HepG2 (cell line): ENCODE data around the gene ATP12A. TPM values are rescaled to one million over a fixed set of nuclear protein-coding genes. Genes with fewer than 3 reads are reported as not detected.

ENCODE experiments used
- ATAC-seq: fragments of 200-7000 bp; cut with Tn5 transposase; 3 replicates; pipeline ENCODE4 v1.9.1; 2020; ENCODE audit warnings: mild to moderate bottlenecking, moderate library complexity
- BruUV-seq: library from RNA; stranded (reverse); fragments of 400-500 nt; replicated peaks from 2 replicates; lab custom pipeline; 2021; lab: Mats Ljungman, UMichigan
- CTCF ChIA-PET: fragments of 300-600 bp; formaldehyde crosslinking; extraction: SDS; loops from one replicate; lab custom pipeline; 2021; ENCODE audit warnings: low total read pairs, inconsistent platforms, low intra/inter-chr PET ratio; lab: Yijun Ruan, JAX
- POLR2A ChIA-PET: fragments of 350-600 bp; sonication (Branson Sonifier 250); formaldehyde crosslinking; loops from one replicate; lab custom pipeline; 2020; ENCODE audit warnings: antibody characterized with exemption, inconsistent platforms; lab: Yijun Ruan, JAX
- DNase-seq: peaks from one replicate; pipeline ENCODE4 v3.0.0-alpha.2; 2015; ENCODE audit warnings: low spot score
- FAIRE-seq: peaks from 3 replicates; lab custom pipeline; 2011; peaks lifted over from hg19 to GRCh38; lab: Jason Lieb, UNC
- H2AFZ ChIP-seq: one replicate; pipeline ENCODE4 v1.6.1; 2011; ENCODE audit warnings: low read length, inconsistent platforms
- H3K27ac ChIP-seq: fragments of 300-600 bp; 3 replicates; pipeline ENCODE4 v1.8.0; 2011; ENCODE audit warnings: mixed run types, mild to moderate bottlenecking, mixed read lengths, low read length, inconsistent platforms; ENCODE audit not compliant: insufficient read depth; ENCODE audit errors: extremely low read length
- H3K27me3 ChIP-seq, 2 experiments: fragments of 200-600 bp in 1 of 2; 2 replicates in 1 of 2; 3 replicates in 1 of 2; pipeline versions ENCODE4 v1.6.0 to v1.8.0; 2011; ENCODE audit warnings: low read length in 2 of 2, mild to moderate bottlenecking in 2 of 2, moderate library complexity in 2 of 2, inconsistent platforms in 1 of 2; ENCODE audit not compliant: insufficient read depth in 2 of 2, control insufficient read depth in 1 of 2
- H3K36me3 ChIP-seq, 2 experiments: fragments of 200-600 bp in 1 of 2; replicated peaks in 1 of 2; 2 replicates in 1 of 2; 3 replicates in 1 of 2; pipeline versions ENCODE4 v1.5.1 to v1.8.0; 2011; ENCODE audit warnings: low read length in 2 of 2, inconsistent platforms in 1 of 2; ENCODE audit not compliant: insufficient read depth in 2 of 2, control insufficient read depth in 1 of 2
- H3K4me1 ChIP-seq: 2 replicates; pipeline ENCODE4 v1.5.1; 2012; ENCODE audit warnings: low read length, inconsistent platforms; ENCODE audit not compliant: insufficient read depth
- H3K4me2 ChIP-seq: 2 replicates; pipeline ENCODE4 v1.6.0; 2011; ENCODE audit warnings: low read depth, low read length, inconsistent platforms
- H3K4me3 ChIP-seq, 3 experiments: fragments of 200-600 bp in 1 of 3; sonication (generic), shearing (Covaris generic) in 1 of 3; replicated peaks in 1 of 3; 2 replicates each; pipeline ENCODE4 v1.5.1; 2011 to 2016; ENCODE audit warnings: low read length in 3 of 3, inconsistent platforms in 2 of 3, low read depth in 2 of 3, mild to moderate bottlenecking in 2 of 3, control low read depth in 1 of 3, mixed read lengths in 1 of 3; ENCODE audit not compliant: insufficient read depth in 1 of 3
- H3K79me2 ChIP-seq: one replicate; pipeline ENCODE4 v1.6.1; 2011; ENCODE audit warnings: low read length, inconsistent platforms; ENCODE audit not compliant: insufficient read depth
- H3K9ac ChIP-seq: 2 replicates; pipeline ENCODE4 v1.6.0; 2011; ENCODE audit warnings: mild to moderate bottlenecking, low read depth, low read length, inconsistent platforms; ENCODE audit not compliant: insufficient read depth
- H3K9me3 ChIP-seq: 2 replicates; pipeline ENCODE4 v1.5.1; 2012; ENCODE audit warnings: mild to moderate bottlenecking, low read length
- H4K20me1 ChIP-seq: 2 replicates; pipeline ENCODE4 v1.6.0; 2011; ENCODE audit warnings: inconsistent platforms, mild to moderate bottlenecking, low read length, moderate library complexity; ENCODE audit not compliant: insufficient read depth
- ATAD3A ChIP-seq: sonication (generic); formaldehyde crosslinking; IDR thresholded peaks from 2 replicates; pipeline ENCODE4 v1.4.0; 2020; ENCODE audit warnings: missing genetic modification reagents
- FOXA1 ChIP-seq, 2 experiments: fragments of 450-650 bp in 1 of 2; sonication (generic) in 1 of 2; formaldehyde crosslinking in 1 of 2; IDR thresholded peaks; 2 replicates each; pipeline versions ENCODE4 v1.4.0 to v1.6.1; 2016 to 2020; ENCODE audit warnings: missing genetic modification reagents in 1 of 2
- FOXP1 ChIP-seq, 2 experiments: fragments of 450-650 bp in 1 of 2; IDR thresholded peaks; 2 replicates each; pipeline ENCODE4 v1.6.1; 2017 to 2018; ENCODE audit warnings: antibody characterized with exemption in 1 of 2
- HNRNPLL ChIP-seq: fragments of 200-400 bp; formaldehyde crosslinking; IDR thresholded peaks from 2 replicates; pipeline ENCODE4 v1.6.1; 2017; ENCODE audit warnings: mild to moderate bottlenecking, low read depth, low read length; ENCODE audit not compliant: poor library complexity, severe bottlenecking
- PHF21A ChIP-seq: sonication (generic); formaldehyde crosslinking; IDR thresholded peaks from 2 replicates; pipeline ENCODE4 v1.5.0; 2020; ENCODE audit warnings: mild to moderate bottlenecking, missing genetic modification reagents
- SALL1 ChIP-seq: sonication (generic); formaldehyde crosslinking; IDR thresholded peaks from 2 replicates; pipeline ENCODE4 v1.8.0; 2022; ENCODE audit warnings: mild to moderate bottlenecking, missing genetic modification reagents
- TBP ChIP-seq: sonication (generic); formaldehyde crosslinking; IDR thresholded peaks from 2 replicates; pipeline ENCODE4 v1.5.0; 2020; ENCODE audit warnings: missing genetic modification reagents
- ZBTB7B ChIP-seq: sonication (generic); formaldehyde crosslinking; IDR thresholded peaks from 2 replicates; pipeline ENCODE4 v1.4.0; 2020; ENCODE audit warnings: missing genetic modification reagents
- ZMYM2 ChIP-seq: sonication (generic); formaldehyde crosslinking; IDR thresholded peaks from 2 replicates; pipeline ENCODE4 v1.8.0; 2022; ENCODE audit warnings: mild to moderate bottlenecking, missing genetic modification reagents
- ZNF274 ChIP-seq: sonication (generic); formaldehyde crosslinking; IDR thresholded peaks from 2 replicates; pipeline ENCODE4 v1.5.1; 2020; ENCODE audit warnings: mild to moderate bottlenecking, missing genetic modification reagents
- ZNF276 ChIP-seq: sonication (generic); formaldehyde crosslinking; IDR thresholded peaks from 2 replicates; pipeline ENCODE4 v1.4.0; 2020; ENCODE audit warnings: mild to moderate bottlenecking, low read depth, missing genetic modification reagents
- WGBS: methylation state at CpG from one replicate; pipeline ENCODE4 v1.1.6; 2017; ENCODE audit warnings: low lambda C conversion rate; 5-methylcytosine and 5-hydroxymethylcytosine counted together
- in situ Hi-C: cut with HindIII; loops from 2 replicates; pipeline ENCODE4 v1.10.0; 2017; ENCODE audit warnings: low pct_unique_long_range_greater_than_20kb; ENCODE audit not compliant: extremely low pct_ligation_motif_present
- intact Hi-C: fragments of 100-400 bp; cut with micrococcal nuclease; formaldehyde crosslinking; loops from one replicate; pipeline ENCODE4 v1.10.0; 2022; ENCODE audit not compliant: unreplicated experiment
- polyA plus RNA-seq, 8 experiments: library from polyadenylated mRNA; depleted of rRNA in 3 of 8; stranded (reverse) in 7 of 8; unstranded in 1 of 8; fragments of >200 nt; fragmentation: Illumina TruSeq in 4 of 8; extraction: Trizol in 4 of 8; gene quantifications; 2 replicates each; pipeline versions ENCODE4 v1.2.1 to v1.2.3, GENCODE V29; 2011 to 2016; ENCODE audit warnings: low read depth in 4 of 8, missing spikeins in 1 of 8, mixed read lengths in 1 of 8; ENCODE audit not compliant: insufficient read depth in 1 of 8
- total RNA-seq, 5 experiments: library from RNA; depleted of rRNA; stranded (reverse); fragments of >200 nt; fragmentation: Illumina TruSeq; extraction: Trizol; gene quantifications; 2 replicates each; pipeline ENCODE4 v1.2.3, GENCODE V29; 2016; ENCODE audit warnings: low read depth in 1 of 5
- TF ChIP-seq, protein P1 (sequence below): sonication (generic); formaldehyde crosslinking; IDR thresholded peaks from 2 replicates; pipeline ENCODE4 v1.5.0; 2020; ENCODE audit warnings: mild to moderate bottlenecking, missing genetic modification reagents, moderate library complexity
- TF ChIP-seq, protein P2 (sequence below): sonication (generic); formaldehyde crosslinking; IDR thresholded peaks from 2 replicates; pipeline ENCODE4 v1.5.1; 2020; ENCODE audit warnings: missing genetic modification reagents, mild to moderate bottlenecking, borderline replicate concordance
- TF ChIP-seq, protein P3 (sequence below): sonication (generic); formaldehyde crosslinking; IDR thresholded peaks from 2 replicates; pipeline ENCODE4 v1.4.0; 2020; ENCODE audit warnings: low read depth, mild to moderate bottlenecking, missing genetic modification reagents

The ATP12A gene
- total and polyA plus RNA-seq, 2 of the 13 experiments (the other 11 are each of a cell fraction or from before 2014, with no cell fraction given), result not detected

- Histone ChIP-seq H3K36me3 (no peaks in the 10 kb centered on the region), H4K20me1 (no peaks in the 10 kb centered on the region), H3K9me3 (no peaks in the 10 kb centered on the region), H3K27me3 (peaks cover 2 to 21% of the 10 kb centered on the region in 2 experiments; a peak in 2 of 5 replicates), H3K4me2 (peak overlapping the region; percentile 55), H3K27ac (no peak overlapping the region), H3K79me2 (no peaks in the 10 kb centered on the region), H3K4me1 (no peaks in the 10 kb centered on the region), H2AFZ (no peak overlapping the region), H3K4me3 (no peak overlapping the region; a peak in 1 of 6 replicates), H3K9ac (no peak overlapping the region)
- 42% methylated on average over 5 of the region's 56 CpGs for WGBS
- DNase-seq (no peak), ATAC-seq (peak; percentile 68), FAIRE-seq (no peak)
- ChIA-PET CTCF (no interaction called here), POLR2A (no interaction called here)
- TF ChIP-seq, protein P1, sequence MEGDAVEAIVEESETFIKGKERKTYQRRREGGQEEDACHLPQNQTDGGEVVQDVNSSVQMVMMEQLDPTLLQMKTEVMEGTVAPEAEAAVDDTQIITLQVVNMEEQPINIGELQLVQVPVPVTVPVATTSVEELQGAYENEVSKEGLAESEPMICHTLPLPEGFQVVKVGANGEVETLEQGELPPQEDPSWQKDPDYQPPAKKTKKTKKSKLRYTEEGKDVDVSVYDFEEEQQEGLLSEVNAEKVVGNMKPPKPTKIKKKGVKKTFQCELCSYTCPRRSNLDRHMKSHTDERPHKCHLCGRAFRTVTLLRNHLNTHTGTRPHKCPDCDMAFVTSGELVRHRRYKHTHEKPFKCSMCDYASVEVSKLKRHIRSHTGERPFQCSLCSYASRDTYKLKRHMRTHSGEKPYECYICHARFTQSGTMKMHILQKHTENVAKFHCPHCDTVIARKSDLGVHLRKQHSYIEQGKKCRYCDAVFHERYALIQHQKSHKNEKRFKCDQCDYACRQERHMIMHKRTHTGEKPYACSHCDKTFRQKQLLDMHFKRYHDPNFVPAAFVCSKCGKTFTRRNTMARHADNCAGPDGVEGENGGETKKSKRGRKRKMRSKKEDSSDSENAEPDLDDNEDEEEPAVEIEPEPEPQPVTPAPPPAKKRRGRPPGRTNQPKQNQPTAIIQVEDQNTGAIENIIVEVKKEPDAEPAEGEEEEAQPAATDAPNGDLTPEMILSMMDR (CRISPR knock-in tag), result peak; percentile 15; the same call in 1 of the 2 replicates
- TF ChIP-seq ATAD3A (no peak), ZMYM2 (CRISPR knock-in tag) (no peak), TBP (CRISPR knock-in tag) (no peak), SALL1 (CRISPR knock-in tag) (no peak), ZNF276 (CRISPR knock-in tag) (no peak), ZNF274 (no peak), FOXP1 (IDR thresholded peaks at IDR 0.05) (no peak), FOXP1 (CRISPR knock-in tag; IDR thresholded peaks at IDR 0.05) (no peak), PHF21A (CRISPR knock-in tag) (no peak), ZBTB7B (CRISPR knock-in tag) (no peak), HNRNPLL (peak; percentile 19), FOXA1 (IDR thresholded peaks at IDR 0.05) (no peak), FOXA1 (CRISPR knock-in tag; IDR thresholded peaks at IDR 0.05) (no peak)
- TF ChIP-seq, protein P2, sequence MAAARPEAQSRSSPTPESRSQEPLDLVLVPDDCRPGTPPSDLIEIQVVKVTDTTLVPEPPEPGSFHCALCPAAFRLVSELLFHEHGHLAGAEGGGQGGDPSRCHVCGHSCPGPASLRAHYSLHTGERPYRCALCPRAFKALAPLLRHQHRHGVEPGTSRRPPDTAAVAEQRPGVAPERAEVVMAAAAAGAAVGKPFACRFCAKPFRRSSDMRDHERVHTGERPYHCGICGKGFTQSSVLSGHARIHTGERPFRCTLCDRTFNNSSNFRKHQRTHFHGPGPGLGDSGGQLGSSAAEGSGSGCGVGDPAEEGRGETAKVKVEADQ (CRISPR knock-in tag), result no peak
- TF ChIP-seq, protein P3, sequence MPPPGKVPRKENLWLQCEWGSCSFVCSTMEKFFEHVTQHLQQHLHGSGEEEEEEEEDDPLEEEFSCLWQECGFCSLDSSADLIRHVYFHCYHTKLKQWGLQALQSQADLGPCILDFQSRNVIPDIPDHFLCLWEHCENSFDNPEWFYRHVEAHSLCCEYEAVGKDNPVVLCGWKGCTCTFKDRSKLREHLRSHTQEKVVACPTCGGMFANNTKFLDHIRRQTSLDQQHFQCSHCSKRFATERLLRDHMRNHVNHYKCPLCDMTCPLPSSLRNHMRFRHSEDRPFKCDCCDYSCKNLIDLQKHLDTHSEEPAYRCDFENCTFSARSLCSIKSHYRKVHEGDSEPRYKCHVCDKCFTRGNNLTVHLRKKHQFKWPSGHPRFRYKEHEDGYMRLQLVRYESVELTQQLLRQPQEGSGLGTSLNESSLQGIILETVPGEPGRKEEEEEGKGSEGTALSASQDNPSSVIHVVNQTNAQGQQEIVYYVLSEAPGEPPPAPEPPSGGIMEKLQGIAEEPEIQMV (CRISPR knock-in tag), result no peak
- in situ Hi-C loops, result no loop called here
- BruUV-seq, result no TSS peak
- intact Hi-C loops, result no loop called here
Measured at GRCh38 chr13:24746618-24747247, 66.5 kb downstream of the ATP12A start.
